ENCODE measurements around the gene HPCAL4. TPM values are rescaled to one million over a fixed set of nuclear protein-coding genes. Genes with fewer than 3 reads are reported as not detected.

The HPCAL4 gene
- total RNA-seq, 1 donor from 2014 or later: 0.06 TPM

GRCh38 chr1:39689214-39689613 lies 2.0 kb downstream of the HPCAL4 start:
- no peak overlapping the region for H3K4me3 ChIP-seq (ENCODE audit: low read depth, low read length)
- no peak for DNase-seq (ENCODE audit: low read depth)
- no peak for TF ChIP-seq CTCF (conservative IDR thresholded peaks at IDR 0.05; ENCODE audit: low read depth, low read length)

GRCh38 chr1:39688706-39689105 lies 2.5 kb downstream of the HPCAL4 start:
- peak; percentile 0 for DNase-seq (ENCODE audit: low read depth)

DNA sequence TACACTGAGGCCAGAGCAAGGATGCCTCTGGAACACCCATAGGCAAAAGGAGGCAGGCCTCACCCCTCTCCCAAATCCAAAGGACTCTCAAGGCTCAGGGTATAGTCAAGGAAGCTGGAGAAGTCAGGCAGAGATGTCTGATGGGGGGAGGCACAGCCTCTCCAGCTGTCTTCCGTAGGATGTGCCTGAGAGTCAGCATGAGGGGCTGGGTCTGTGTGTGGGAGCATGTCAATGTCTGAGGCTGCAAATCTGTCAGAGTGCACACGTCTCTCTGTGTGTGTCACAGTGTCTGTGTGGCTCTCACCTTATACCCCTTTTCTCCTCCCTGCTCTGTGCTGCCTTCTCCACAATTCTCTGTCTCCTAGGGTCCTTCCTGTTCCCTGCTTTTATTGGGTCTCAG lies 4.0 kb downstream of the HPCAL4 start:
- TF ChIP-seq CTCF (conservative IDR thresholded peaks at IDR 0.05; ENCODE audit: low read depth, low read length): no peak
- H3K4me3 ChIP-seq (ENCODE audit: low read depth, low read length): no peak overlapping the region
- DNase-seq (ENCODE audit: low read depth): no peak

More at GRCh38 chr1:39688706-39689105, 2.5 kb downstream of the HPCAL4 start:
- no peak overlapping the region for H3K4me3 ChIP-seq (ENCODE audit: low read depth, low read length)
- no peak for TF ChIP-seq CTCF (conservative IDR thresholded peaks at IDR 0.05; ENCODE audit: low read depth, low read length)

GRCh38 chr1:39685071-39685470 lies 6.2 kb downstream of the HPCAL4 start:
- DNase-seq (ENCODE audit: low read depth): no peak
- H3K4me3 ChIP-seq (ENCODE audit: low read depth, low read length): no peak overlapping the region
- TF ChIP-seq CTCF (conservative IDR thresholded peaks at IDR 0.05; ENCODE audit: low read depth, low read length): no peak

DNA sequence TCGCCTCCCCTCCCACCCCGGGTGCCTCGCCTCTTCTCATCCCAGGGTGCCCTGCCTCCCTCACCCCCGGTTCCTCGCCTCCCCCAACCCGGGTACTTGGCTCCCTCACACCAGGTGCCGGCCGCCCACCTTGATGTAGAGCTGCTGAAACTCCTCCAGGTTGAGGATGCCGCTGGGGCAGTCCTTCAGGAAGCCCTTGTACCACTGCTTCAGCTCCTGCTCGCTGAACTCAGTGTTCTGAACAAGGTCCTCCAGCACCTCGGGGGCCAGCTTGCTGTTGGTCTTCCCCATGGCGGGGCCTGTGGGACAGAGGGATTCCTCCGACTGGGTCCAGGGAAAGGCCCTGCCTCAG lies 6.9 kb downstream of the HPCAL4 start:
- H3K4me3 ChIP-seq (ENCODE audit: low read depth, low read length): no peak overlapping the region
- DNase-seq (ENCODE audit: low read depth): no peak
- TF ChIP-seq CTCF (conservative IDR thresholded peaks at IDR 0.05; ENCODE audit: low read depth, low read length): no peak

- no peak for TF ChIP-seq CTCF (conservative IDR thresholded peaks at IDR 0.05; ENCODE audit: low read depth, low read length)
- DNase-seq (ENCODE audit: low read depth): no peak
- H3K4me3 ChIP-seq (ENCODE audit: low read depth, low read length): no peak overlapping the region
Measured at GRCh38 chr1:39683591-39684312, 7.5 kb downstream of the HPCAL4 start.

DNA sequence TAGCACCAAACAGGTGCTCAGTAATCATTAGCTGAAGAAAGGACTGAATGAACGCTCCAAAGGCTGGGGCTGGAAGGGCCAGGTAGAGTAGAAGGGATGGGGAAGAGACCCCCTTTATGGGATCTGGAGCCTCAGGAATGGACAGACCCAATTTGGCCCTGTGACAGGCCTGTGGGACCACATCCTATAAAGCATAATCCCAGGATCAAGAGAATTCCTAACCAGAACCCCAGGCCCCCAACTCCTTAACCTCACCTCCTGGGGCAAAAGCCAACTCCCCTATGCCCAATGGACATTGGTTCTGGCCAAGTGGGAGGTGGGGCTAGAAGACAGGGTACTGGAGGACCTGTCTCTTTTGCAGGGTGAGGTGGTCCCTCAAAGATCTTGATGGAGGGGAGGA lies 9.2 kb downstream of the HPCAL4 start:
- H3K4me3 ChIP-seq (ENCODE audit: low read depth, low read length): no peak overlapping the region
- no peak for TF ChIP-seq CTCF (conservative IDR thresholded peaks at IDR 0.05; ENCODE audit: low read depth, low read length)
- DNase-seq (ENCODE audit: low read depth): no peak
